HPDE6-E6E7 (cell line): ENCODE measurements around the gene TSPEAR.
A peak's percentile ranks its signal among the peaks of the same experiment; 100 is the strongest.

Source experiments
- DNase-seq: peaks from one replicate; pipeline ENCODE4 v3.0.0; 2011; ENCODE audit warnings: missing footprints; ENCODE audit errors: extremely low spot score

TSPEAR gene

GRCh38 chr21:44711327-44712202, at the start of gene TSPEAR:
TSS of gene TSPEAR (minus strand) at chr21:44711572. CDS start at chr21:44711514, 58 bp downstream.
- no peak for DNase-seq

GRCh38 chr21:44760376-44760775, 49.0 kb upstream of the TSPEAR start:
- DNase-seq, result no peak

GRCh38 chr21:44759628-44760285, 48.4 kb upstream of the TSPEAR start:
- no peak for DNase-seq

- no peak for DNase-seq
Observed at GRCh38 chr21:44758781-44759627, 47.6 kb upstream of the TSPEAR start.

GRCh38 chr21:44758141-44758561, 46.8 kb upstream of the TSPEAR start:
- DNase-seq, result no peak

- no peak for DNase-seq
Observed at GRCh38 chr21:44757731-44758130, 46.4 kb upstream of the TSPEAR start.

- DNase-seq, result no peak
Observed at GRCh38 chr21:44756423-44757185, 45.2 kb upstream of the TSPEAR start.

- DNase-seq, result no peak
Observed at GRCh38 chr21:44755227-44755626, 43.9 kb upstream of the TSPEAR start.

- DNase-seq, result no peak
Observed at GRCh38 chr21:44753357-44753756, 42.0 kb upstream of the TSPEAR start.

- peak; percentile 75 for DNase-seq
Observed at GRCh38 chr21:44752671-44753235, 41.4 kb upstream of the TSPEAR start.

GRCh38 chr21:44751799-44752636, 40.6 kb upstream of the TSPEAR start:
- DNase-seq, result no peak

GRCh38 chr21:44751186-44751798, 39.9 kb upstream of the TSPEAR start:
- DNase-seq, result no peak

- no peak for DNase-seq
Observed at GRCh38 chr21:44750675-44751025, 39.3 kb upstream of the TSPEAR start.

GRCh38 chr21:44749759-44750674, 38.6 kb upstream of the TSPEAR start:
- no peak for DNase-seq

GRCh38 chr21:44749116-44749758, 37.9 kb upstream of the TSPEAR start:
- no peak for DNase-seq

GRCh38 chr21:44748621-44749020, 37.2 kb upstream of the TSPEAR start:
- DNase-seq, result no peak

- no peak for DNase-seq
Observed at GRCh38 chr21:44742418-44743153, 31.2 kb upstream of the TSPEAR start.
